Thyroid gland (tissue), 4 donors: ENCODE measurements around the gene SPATA25.

Experiments
- POLR2A ChIP-seq, 2 donors: fragments of 450-650 bp; IDR thresholded peaks; one replicate each; pipeline ENCODE4 v1.6.1; 2017; ENCODE audit warnings: antibody characterized with exemption in 2 of 2, mild to moderate bottlenecking in 2 of 2, moderate library complexity in 1 of 2
- TF ChIP-seq, protein P1 (sequence below), 6 experiments: fragments of 200-600 bp in 3 of 6; fragments of 450-650 bp in 3 of 6; sonication (generic) in 3 of 6; IDR thresholded peaks; one replicate each; pipeline ENCODE4 v1.5.1; 2016 to 2019; ENCODE audit warnings: antibody characterized with exemption in 6 of 6, mild to moderate bottlenecking in 2 of 6, inconsistent platforms in 1 of 6, moderate library complexity in 1 of 6

DNA sequence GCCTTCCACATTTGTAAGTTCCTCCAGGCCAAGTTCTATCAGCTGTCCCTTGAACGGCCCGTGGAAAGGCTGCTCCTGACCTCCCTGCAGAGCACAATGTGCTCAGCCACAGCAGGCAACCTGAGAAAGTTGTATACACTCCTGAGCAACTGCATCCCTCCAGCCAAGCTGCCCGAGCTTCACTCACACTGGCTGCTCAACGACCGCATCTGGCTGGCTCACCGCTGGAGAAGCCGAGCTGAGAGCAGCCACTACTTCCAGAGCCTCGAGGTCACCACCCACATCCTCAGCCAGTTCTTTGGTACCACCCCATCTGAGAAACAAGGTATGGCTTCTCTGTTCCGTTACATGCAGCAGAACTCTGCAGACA is 4.3 kb downstream of the SPATA25 start:
- TF ChIP-seq POLR2A (IDR thresholded peaks at IDR 0.05): no peak
- TF ChIP-seq, protein P1, sequence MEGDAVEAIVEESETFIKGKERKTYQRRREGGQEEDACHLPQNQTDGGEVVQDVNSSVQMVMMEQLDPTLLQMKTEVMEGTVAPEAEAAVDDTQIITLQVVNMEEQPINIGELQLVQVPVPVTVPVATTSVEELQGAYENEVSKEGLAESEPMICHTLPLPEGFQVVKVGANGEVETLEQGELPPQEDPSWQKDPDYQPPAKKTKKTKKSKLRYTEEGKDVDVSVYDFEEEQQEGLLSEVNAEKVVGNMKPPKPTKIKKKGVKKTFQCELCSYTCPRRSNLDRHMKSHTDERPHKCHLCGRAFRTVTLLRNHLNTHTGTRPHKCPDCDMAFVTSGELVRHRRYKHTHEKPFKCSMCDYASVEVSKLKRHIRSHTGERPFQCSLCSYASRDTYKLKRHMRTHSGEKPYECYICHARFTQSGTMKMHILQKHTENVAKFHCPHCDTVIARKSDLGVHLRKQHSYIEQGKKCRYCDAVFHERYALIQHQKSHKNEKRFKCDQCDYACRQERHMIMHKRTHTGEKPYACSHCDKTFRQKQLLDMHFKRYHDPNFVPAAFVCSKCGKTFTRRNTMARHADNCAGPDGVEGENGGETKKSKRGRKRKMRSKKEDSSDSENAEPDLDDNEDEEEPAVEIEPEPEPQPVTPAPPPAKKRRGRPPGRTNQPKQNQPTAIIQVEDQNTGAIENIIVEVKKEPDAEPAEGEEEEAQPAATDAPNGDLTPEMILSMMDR (IDR thresholded peaks at IDR 0.05): no peak
